Epithelial cell of esophagus (primary cell): Measurements from ENCODE around the gene EXOSC3.

Source experiments
- DNase-seq: peaks from one replicate; pipeline ENCODE4 v3.0.0; 2010; ENCODE audit warnings: low read depth
- H3K4me3 ChIP-seq: 2 replicates; pipeline ENCODE4 v1.5.1; 2011; ENCODE audit warnings: mild to moderate bottlenecking, low read length, control low read depth
- CTCF ChIP-seq: IDR thresholded peaks from 2 replicates; pipeline ENCODE4 v1.5.1; 2011; ENCODE audit warnings: low read depth, mild to moderate bottlenecking, low read length, control low read depth, inconsistent platforms; ENCODE audit not compliant: insufficient read depth; ENCODE audit errors: missing control alignments

The EXOSC3 gene

GRCh38 chr9:37790096-37790495 is 5.2 kb upstream of the EXOSC3 start:
- DNase-seq = no peak
- H3K4me3 ChIP-seq = no peak overlapping the region
- no peak for TF ChIP-seq CTCF

GRCh38 chr9:37788332-37788731 is 3.5 kb upstream of the EXOSC3 start:
- no peak overlapping the region for H3K4me3 ChIP-seq

GRCh38 chr9:37787059-37787458 is 2.2 kb upstream of the EXOSC3 start:
- no peak for DNase-seq
- no peak for TF ChIP-seq CTCF
- H3K4me3 ChIP-seq = no peak overlapping the region

More at GRCh38 chr9:37788332-37788731, 3.5 kb upstream of the EXOSC3 start:
- no peak for TF ChIP-seq CTCF
- DNase-seq = no peak

- no peak for TF ChIP-seq CTCF
- DNase-seq = no peak
- peak overlapping the region; percentile 96 for H3K4me3 ChIP-seq
Observed at GRCh38 chr9:37784291-37784615, 611 bp downstream of the EXOSC3 start.

- DNase-seq = peak; percentile 62
- no peak overlapping the region for H3K4me3 ChIP-seq
- TF ChIP-seq CTCF = no peak
Observed at GRCh38 chr9:37778534-37778933, 6.3 kb downstream of the EXOSC3 start.

- H3K4me3 ChIP-seq = no peak overlapping the region
- DNase-seq = peak; percentile 36
- TF ChIP-seq CTCF = no peak
Observed at GRCh38 chr9:37776328-37776727, 8.5 kb downstream of the EXOSC3 start.

GRCh38 chr9:37775216-37775919 is 9.5 kb downstream of the EXOSC3 start:
- no peak for TF ChIP-seq CTCF
- DNase-seq = peak; percentile 23
- H3K4me3 ChIP-seq = no peak overlapping the region
